ENCODE data around the gene HOATZ. TPM values are rescaled to one million over a fixed set of nuclear protein-coding genes. Genes with fewer than 3 reads are reported as not detected.

HOATZ gene
- total RNA-seq (ENCODE audit: low replicate concordance): 0.75 TPM in 1 of 2 replicates, not detected in the other
- long read RNA-seq: 0 reads

DNA sequence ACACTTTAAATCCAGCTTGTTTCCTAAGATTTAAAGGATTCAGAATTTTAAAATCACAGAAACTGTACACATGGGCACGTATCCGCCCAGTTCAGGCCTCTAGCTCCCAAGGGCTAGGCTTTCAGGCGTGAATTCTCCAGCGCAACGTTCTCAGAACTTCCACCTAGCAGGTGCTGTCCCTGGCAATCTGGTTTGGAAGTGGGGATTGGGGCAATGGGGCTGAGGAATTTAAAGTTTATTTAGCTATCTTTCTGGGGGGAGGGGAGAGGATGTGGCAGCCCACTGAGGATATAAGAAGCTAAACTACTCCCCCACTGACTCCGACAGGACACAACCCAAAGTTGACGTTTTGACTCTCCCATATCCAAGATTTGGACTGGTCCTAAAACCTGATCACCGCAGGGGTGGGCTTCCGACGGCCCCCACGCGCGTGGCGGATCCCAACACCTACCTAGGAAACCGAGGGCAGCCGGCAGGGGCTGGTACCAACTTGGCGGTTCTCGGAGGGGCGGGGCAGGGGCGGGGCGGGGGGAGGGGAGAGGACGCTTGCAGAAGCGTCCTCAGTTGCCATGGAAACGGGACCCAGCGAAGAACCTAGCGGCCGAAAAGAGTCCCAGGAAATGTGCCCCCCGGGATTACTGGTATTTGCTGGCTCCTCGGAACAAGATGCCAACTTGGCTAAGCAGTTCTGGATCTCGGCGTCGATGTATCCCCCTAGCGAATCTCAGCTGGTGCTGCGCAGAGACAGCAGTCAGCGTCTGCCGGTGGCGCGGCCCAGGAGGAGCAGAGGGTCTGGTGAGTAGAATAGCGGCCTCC, at the start of gene HOATZ:
Gene HOATZ (plus strand): TSS at position 563 of the 816 bp plus-strand sequence. CDS start 7 bp downstream, at position 570.
- peaks cover 52% of the 10 kb centered on the region for H3K27me3 Mint-ChIP-seq

DNA sequence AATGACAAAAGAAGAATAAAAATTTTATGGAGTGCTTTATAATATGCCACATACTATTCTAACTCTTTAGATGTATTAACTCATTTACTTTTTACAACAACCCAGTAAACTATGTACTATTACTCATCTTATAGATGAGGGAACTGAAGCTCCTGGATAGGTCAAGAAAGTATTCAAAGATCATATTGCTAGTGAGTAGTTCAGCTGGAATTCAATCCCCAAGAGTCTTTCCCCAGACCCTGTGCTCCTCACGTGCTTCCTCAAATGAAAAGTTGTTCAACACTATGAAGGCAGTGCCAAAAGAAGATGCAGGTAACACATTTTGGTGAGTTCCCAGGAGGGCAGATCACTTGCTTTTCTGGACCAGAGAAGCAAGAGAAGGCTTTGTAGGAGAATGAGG, 49.2 kb upstream of the HOATZ start:
- no peaks in the 10 kb centered on the region for H3K36me3 Mint-ChIP-seq
- peaks cover 6% of the 10 kb centered on the region for H3K4me1 Mint-ChIP-seq (ENCODE audit: unreplicated experiment)
- H3K27me3 Mint-ChIP-seq: peaks cover 10% of the 10 kb centered on the region
- no peak overlapping the region for H3K27ac Mint-ChIP-seq
- H3K4me3 Mint-ChIP-seq: no peak overlapping the region
- DNase-seq (ENCODE audit: extremely low spot score, unreplicated experiment): no peak
- no peaks in the 10 kb centered on the region for H3K9me3 Mint-ChIP-seq
- TF ChIP-seq, protein P1, sequence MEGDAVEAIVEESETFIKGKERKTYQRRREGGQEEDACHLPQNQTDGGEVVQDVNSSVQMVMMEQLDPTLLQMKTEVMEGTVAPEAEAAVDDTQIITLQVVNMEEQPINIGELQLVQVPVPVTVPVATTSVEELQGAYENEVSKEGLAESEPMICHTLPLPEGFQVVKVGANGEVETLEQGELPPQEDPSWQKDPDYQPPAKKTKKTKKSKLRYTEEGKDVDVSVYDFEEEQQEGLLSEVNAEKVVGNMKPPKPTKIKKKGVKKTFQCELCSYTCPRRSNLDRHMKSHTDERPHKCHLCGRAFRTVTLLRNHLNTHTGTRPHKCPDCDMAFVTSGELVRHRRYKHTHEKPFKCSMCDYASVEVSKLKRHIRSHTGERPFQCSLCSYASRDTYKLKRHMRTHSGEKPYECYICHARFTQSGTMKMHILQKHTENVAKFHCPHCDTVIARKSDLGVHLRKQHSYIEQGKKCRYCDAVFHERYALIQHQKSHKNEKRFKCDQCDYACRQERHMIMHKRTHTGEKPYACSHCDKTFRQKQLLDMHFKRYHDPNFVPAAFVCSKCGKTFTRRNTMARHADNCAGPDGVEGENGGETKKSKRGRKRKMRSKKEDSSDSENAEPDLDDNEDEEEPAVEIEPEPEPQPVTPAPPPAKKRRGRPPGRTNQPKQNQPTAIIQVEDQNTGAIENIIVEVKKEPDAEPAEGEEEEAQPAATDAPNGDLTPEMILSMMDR (conservative IDR thresholded peaks at IDR 0.05): no peak

More for the DNA sequence above, at the start of gene HOATZ:
- peaks cover 8% of the 10 kb centered on the region for H3K4me1 Mint-ChIP-seq (ENCODE audit: unreplicated experiment)
- peak within 1 kb of the TSS; percentile 71 for H3K4me3 Mint-ChIP-seq
- H3K9me3 Mint-ChIP-seq: no peaks in the 10 kb centered on the region
- TF ChIP-seq, protein P1 (conservative IDR thresholded peaks at IDR 0.05): peak; percentile 63
- DNase-seq (ENCODE audit: extremely low spot score, unreplicated experiment): peak; percentile 69
- no peak within 1 kb of the TSS for H3K27ac Mint-ChIP-seq
- no peaks in the 10 kb centered on the region for H3K36me3 Mint-ChIP-seq

DNA sequence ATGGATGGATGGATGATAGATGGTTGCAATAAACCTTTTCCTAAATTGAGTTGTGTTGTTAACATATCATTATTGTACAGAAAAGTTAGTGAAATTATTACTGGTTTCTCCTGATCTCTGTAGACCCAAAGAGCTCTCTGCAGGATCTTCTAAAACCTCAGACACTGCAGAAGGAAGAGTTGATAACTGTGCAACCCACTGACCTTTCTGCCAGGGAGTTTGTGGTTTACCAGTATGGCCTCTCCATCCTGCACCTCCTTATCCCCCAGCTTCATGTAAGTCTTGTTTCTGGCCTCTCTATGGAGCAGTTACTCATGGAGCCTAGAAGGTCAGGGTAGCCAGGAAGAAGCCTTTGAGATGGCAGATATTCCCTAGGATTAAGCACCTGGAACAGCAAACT, 48.0 kb upstream of the HOATZ start:
- H3K27me3 Mint-ChIP-seq: peaks cover 4% of the 10 kb centered on the region

DNA sequence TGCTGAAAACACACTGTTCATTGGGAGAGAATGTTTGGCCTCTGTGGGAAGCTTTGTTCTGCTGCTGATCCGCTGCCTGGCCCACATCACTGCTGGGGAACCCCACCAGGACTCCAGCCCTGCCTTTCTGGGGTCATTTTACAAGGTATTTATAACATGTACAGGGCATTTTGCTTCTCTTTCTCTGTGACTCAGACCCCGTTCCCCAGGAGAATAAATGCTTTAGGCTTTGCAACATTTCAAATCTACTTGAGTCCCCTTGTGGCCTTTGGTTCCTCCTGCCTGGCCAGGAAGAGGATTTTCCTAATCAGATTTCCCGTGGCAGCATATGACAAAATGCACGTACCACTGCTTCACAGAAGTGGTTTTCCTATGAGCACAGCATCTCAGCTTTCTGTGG, 45.4 kb upstream of the HOATZ start:
- H3K36me3 Mint-ChIP-seq: no peaks in the 10 kb centered on the region
- no peak for DNase-seq (ENCODE audit: extremely low spot score, unreplicated experiment)
- H3K27ac Mint-ChIP-seq: no peak overlapping the region
- peaks cover 4% of the 10 kb centered on the region for H3K27me3 Mint-ChIP-seq
- no peak overlapping the region for H3K4me3 Mint-ChIP-seq
- H3K9me3 Mint-ChIP-seq: no peaks in the 10 kb centered on the region
- peaks cover 6% of the 10 kb centered on the region for H3K4me1 Mint-ChIP-seq (ENCODE audit: unreplicated experiment)
- TF ChIP-seq, protein P1 (conservative IDR thresholded peaks at IDR 0.05): no peak

More for the DNA sequence above, 48.0 kb upstream of the HOATZ start:
- H3K4me3 Mint-ChIP-seq: no peak overlapping the region
- no peak overlapping the region for H3K27ac Mint-ChIP-seq
- H3K36me3 Mint-ChIP-seq: no peaks in the 10 kb centered on the region
- no peaks in the 10 kb centered on the region for H3K9me3 Mint-ChIP-seq
- DNase-seq (ENCODE audit: extremely low spot score, unreplicated experiment): no peak
- TF ChIP-seq, protein P1 (conservative IDR thresholded peaks at IDR 0.05): no peak
- peaks cover 6% of the 10 kb centered on the region for H3K4me1 Mint-ChIP-seq (ENCODE audit: unreplicated experiment)

DNA sequence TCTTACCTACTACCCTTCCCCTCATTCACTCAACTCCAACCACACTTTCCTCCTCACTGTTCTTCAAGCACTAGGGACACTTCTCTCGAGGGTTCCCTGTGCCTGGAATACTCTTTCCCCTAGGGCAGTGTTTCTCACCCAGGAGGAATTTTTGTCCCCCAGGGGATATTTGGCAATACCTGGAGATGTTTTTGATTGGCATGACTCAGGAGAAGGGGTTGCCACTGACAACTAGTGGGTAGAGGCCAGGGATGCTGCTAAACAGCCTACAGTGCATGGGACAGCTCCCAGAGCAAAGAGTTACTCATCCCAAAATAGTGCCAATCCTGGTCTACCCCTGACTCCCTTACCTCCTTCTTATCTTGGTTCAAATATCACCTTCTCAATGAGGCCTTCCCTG, 42.4 kb upstream of the HOATZ start:
- H3K9me3 Mint-ChIP-seq: no peaks in the 10 kb centered on the region
- TF ChIP-seq, protein P1 (conservative IDR thresholded peaks at IDR 0.05): no peak
- H3K4me1 Mint-ChIP-seq (ENCODE audit: unreplicated experiment): peaks cover 6% of the 10 kb centered on the region

More for the DNA sequence above, 42.4 kb upstream of the HOATZ start:
- Mint-ChIP-seq H3K4me3 (no peak overlapping the region), H3K27ac (no peak overlapping the region), H3K36me3 (no peaks in the 10 kb centered on the region), H3K27me3 (no peaks in the 10 kb centered on the region)
- no peak for DNase-seq (ENCODE audit: extremely low spot score, unreplicated experiment)

Measured in type B pancreatic cell (in vitro differentiated cells).